Measurements from ENCODE around the gene ITIH4. TPM values are rescaled to one million over a fixed set of nuclear protein-coding genes. Genes with fewer than 3 reads are reported as not detected.
A peak's percentile ranks its signal among the peaks of the same experiment; 100 is the strongest.

ITIH4 gene
- total RNA-seq, result 6.3 and 8.6 TPM in 2 replicates
- long read RNA-seq, result 0 reads

- Mint-ChIP-seq H3K36me3 (ENCODE audit: low read depth) (no peaks in the 10 kb centered on the region), H3K9me3 (no peaks in the 10 kb centered on the region), H3K27ac (ENCODE audit: unreplicated experiment) (peak within 1 kb of the TSS; percentile 14), H3K4me3 (no peak within 1 kb of the TSS), H3K27me3 (ENCODE audit: low read depth) (no peaks in the 10 kb centered on the region), H3K4me1 (peaks cover 20% of the 10 kb centered on the region)
- no peak for TF ChIP-seq CTCF (conservative IDR thresholded peaks at IDR 0.05)
- DNase-seq (ENCODE audit: low read depth, low spot score), result no peak
Measured at GRCh38 chr3:52830535-52831258, at the start of gene ITIH4. Gene ITIH4 (minus strand): TSS chr3:52830672. CDS start chr3:52830642, 30 bp downstream.

GRCh38 chr3:52880047-52880446 is 49.6 kb upstream of the ITIH4 start:
- H3K9me3 Mint-ChIP-seq, result no peaks in the 10 kb centered on the region
- H3K36me3 Mint-ChIP-seq (ENCODE audit: low read depth), result peaks cover 12% of the 10 kb centered on the region
- TF ChIP-seq CTCF (conservative IDR thresholded peaks at IDR 0.05), result no peak
- no peak for DNase-seq (ENCODE audit: low read depth, low spot score)
- no peaks in the 10 kb centered on the region for H3K27me3 Mint-ChIP-seq (ENCODE audit: low read depth)
- H3K27ac Mint-ChIP-seq (ENCODE audit: unreplicated experiment), result no peak overlapping the region
- H3K4me3 Mint-ChIP-seq, result no peak overlapping the region
- H3K4me1 Mint-ChIP-seq, result peaks cover 4% of the 10 kb centered on the region

GRCh38 chr3:52879581-52879980 is 49.1 kb upstream of the ITIH4 start:
- Mint-ChIP-seq H3K36me3 (ENCODE audit: low read depth) (peaks cover 8% of the 10 kb centered on the region), H3K27me3 (ENCODE audit: low read depth) (no peaks in the 10 kb centered on the region), H3K9me3 (no peaks in the 10 kb centered on the region), H3K4me3 (no peak overlapping the region), H3K4me1 (peaks cover 4% of the 10 kb centered on the region), H3K27ac (ENCODE audit: unreplicated experiment) (no peak overlapping the region)
- no peak for DNase-seq (ENCODE audit: low read depth, low spot score)
- TF ChIP-seq CTCF (conservative IDR thresholded peaks at IDR 0.05), result no peak

- Mint-ChIP-seq H3K27ac (ENCODE audit: unreplicated experiment) (no peak overlapping the region), H3K36me3 (ENCODE audit: low read depth) (peaks cover 6% of the 10 kb centered on the region), H3K4me3 (no peak overlapping the region), H3K27me3 (ENCODE audit: low read depth) (no peaks in the 10 kb centered on the region), H3K9me3 (no peaks in the 10 kb centered on the region), H3K4me1 (peaks cover 4% of the 10 kb centered on the region)
- DNase-seq (ENCODE audit: low read depth, low spot score), result no peak
- no peak for TF ChIP-seq CTCF (conservative IDR thresholded peaks at IDR 0.05)
Measured at GRCh38 chr3:52879090-52879489, 48.6 kb upstream of the ITIH4 start.

GRCh38 chr3:52877085-52877484 is 46.6 kb upstream of the ITIH4 start:
- DNase-seq (ENCODE audit: low read depth, low spot score), result no peak
- TF ChIP-seq CTCF (conservative IDR thresholded peaks at IDR 0.05), result no peak
- Mint-ChIP-seq H3K4me1 (no peaks in the 10 kb centered on the region), H3K9me3 (no peaks in the 10 kb centered on the region), H3K27me3 (ENCODE audit: low read depth) (no peaks in the 10 kb centered on the region), H3K27ac (ENCODE audit: unreplicated experiment) (no peak overlapping the region), H3K4me3 (no peak overlapping the region), H3K36me3 (ENCODE audit: low read depth) (peaks cover 4% of the 10 kb centered on the region)

All from neural crest cell (in vitro differentiated cells).